ENCODE results near the gene AGAP1.

The AGAP1 gene

DNA sequence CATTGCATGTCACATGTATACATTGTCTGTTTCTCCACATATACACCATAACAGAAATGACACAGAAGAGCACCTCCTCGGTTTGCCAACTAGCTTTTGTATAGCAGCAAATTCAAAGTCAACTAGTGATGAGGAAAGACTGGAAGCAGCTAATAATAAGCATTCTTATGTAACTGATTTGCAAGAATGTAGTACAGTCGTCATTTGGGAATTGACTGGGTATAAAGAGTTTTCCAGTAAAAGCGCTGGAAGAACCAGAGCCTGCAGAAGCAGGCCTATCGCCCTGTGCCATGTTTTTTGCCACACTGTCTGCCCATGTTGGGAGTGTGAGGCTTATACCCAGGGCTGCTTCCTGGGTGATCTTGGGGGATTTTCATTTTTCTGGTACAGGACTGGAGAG, 363.8 kb downstream of the AGAP1 start:
- DNase-seq: no peak

- DNase-seq: no peak
Measured at GRCh38 chr2:235858881-235859280, 365.0 kb downstream of the AGAP1 start.

DNA sequence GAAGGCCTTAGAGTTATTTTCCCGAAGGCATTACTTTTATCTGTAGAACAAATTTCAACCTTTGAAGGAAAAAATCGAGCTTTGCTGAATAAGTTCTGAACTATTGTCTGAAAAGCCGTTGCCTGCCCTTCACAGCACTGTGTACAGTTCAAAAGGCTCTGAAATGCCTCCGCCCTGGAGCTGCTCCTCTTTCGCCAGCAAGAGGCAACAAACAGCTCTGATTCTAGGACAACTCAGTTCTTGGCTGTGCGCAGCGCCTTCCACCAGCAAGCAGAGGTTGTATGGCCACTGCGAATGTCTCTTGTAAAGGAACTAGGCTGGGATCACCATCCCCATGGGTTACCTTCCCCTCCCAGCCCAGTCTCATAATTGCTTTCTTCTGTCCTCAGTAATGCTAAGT, 365.8 kb downstream of the AGAP1 start:
- DNase-seq: peak in 1 of 56 donors; percentile 35

- no peak for DNase-seq
Measured at GRCh38 chr2:235860111-235860510, 366.3 kb downstream of the AGAP1 start.

- no peak for DNase-seq
Measured at GRCh38 chr2:235860871-235861270, 367.0 kb downstream of the AGAP1 start.

DNA sequence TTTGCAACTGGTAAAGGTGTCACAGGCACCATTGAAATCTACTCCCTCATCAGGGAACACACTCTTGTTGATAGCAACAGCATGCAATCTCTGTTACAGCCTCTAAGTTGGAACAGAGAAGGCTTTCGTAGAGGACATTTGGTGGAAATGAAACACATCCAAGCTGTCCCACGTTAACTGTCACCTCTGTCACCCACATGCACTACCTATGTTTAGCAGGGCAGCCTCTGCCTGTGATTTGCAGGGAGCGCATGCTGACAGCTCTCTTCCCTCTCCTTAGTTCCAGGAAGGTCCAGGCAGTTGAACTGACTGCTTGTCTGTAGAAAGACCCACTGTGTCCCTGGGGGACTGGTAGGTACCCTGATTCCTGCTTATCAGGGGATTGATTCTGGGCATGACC, 367.5 kb downstream of the AGAP1 start:
- DNase-seq: no peak

- DNase-seq: no peak
Measured at GRCh38 chr2:235863414-235863813, 369.6 kb downstream of the AGAP1 start.

DNA sequence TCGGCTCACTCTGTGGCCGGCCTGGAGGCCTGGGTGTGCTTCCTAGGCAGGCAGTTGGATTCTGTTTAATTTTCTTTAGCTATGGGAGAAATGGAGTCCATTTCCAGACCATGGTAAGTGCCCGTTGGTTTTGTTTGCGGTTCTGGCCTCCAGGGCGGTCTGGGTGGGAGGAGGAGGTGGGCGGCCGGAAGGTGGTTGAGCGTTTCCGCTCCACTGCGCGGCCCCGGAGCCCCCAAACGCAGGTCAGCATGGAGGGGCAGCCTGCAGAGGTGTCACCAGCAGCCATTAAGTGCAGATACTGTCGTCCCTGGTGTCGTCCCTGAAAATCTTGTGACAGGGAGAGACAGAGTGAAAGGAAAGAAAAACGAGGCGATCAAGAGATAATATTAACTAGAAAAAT, 370.5 kb downstream of the AGAP1 start:
- DNase-seq: no peak

GRCh38 chr2:235864733-235865515, 371.1 kb downstream of the AGAP1 start:
- DNase-seq: peak in 1 of 56 donors; percentile 35

DNA sequence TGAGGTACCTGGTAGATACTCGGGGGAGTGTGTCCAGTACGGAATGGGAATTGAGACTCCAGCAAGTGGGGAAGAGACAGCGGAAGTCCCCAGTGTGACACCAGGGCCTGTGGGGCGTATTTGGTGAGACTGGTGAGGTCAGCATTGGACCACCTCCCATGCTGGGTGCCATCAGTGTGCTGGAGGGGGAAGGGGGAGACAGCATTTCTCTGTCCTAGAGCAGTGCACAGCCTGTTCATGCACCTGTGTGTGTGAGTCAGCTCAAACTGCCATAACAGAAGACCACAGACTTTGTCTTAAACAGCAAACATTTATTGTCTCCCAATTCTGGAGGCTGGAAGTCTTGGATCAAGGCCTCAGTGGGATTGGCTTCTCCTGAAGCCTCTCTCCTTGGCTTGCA, 372.5 kb downstream of the AGAP1 start:
- DNase-seq: peak in 1 of 56 donors; percentile 12

DNA sequence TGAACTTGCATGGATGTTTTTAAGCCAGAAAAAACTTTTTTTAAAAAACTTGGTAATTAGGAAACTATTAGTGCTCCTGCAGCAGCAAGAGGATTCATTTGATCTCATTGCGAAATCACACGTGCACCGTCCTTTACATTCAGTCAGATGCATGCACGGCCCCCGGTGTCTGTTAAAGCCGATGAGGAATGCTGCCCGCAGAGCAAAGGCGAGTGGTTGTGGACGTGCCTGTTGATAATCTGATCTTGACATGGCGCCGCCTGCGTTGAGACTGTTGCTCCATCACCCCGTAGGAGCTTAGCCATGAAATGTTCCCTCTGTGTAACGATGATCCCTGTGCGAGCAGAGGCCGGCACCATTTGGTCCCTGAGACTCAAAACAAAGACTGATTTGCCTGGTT, 374.4 kb downstream of the AGAP1 start:
- no peak for DNase-seq

GRCh38 chr2:235868645-235869044, 374.8 kb downstream of the AGAP1 start:
- no peak for DNase-seq

- no peak for DNase-seq
Measured at GRCh38 chr2:235870515-235870914, 376.7 kb downstream of the AGAP1 start.

DNA sequence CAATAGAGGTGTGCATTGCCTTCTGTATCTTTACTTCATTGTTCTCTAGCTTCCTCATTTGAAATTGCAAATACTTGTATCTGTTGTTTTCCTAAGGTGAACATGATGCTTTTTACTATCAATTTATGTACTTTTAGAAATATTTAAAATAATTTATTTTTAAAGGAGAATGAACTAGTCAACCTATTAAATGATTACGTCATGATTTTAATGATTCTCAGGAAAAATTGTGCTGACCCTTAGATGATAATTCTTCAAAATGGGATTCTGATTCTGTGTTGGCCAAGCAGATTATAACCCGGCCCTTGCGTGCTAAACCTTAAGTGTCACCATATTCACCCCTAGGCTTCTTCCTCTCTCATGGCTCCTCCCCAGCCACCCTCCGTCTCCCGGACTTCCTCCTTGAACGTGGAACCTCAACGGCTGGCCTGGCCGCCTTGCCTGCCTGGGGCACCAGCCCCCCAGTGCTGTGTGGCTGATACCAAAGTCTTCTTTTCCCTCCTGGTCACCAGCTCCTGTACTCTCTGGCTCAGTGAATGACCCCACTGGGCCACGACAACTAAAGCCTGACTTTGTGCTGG, 382.3 kb downstream of the AGAP1 start:
- DNase-seq: no peak

DNA sequence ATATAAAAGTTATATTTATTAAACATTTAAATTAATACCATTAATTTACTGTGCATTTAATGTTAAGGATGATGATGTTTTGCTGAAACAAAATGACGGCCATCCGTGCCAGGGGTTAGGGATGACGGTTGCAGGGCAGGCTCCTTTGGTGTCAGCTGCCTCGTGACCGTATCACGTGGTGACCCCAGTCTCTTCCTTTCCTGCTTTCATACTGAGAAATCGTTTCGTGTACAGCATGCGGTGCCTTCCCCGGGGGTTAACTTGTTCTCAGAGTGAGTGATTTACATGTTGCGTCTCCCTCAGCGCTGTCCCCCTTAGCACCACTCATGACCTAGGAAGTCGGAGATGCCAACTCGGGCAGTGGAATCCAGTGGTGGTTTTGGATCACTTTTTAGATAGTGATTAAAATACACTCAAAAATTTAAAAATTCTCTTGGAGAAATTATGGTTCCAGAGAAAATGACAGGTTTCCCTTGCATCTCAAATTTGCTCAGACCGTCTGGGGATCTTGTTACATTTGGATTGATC, 383.5 kb downstream of the AGAP1 start:
- DNase-seq: no peak

- no peak for DNase-seq
Measured at GRCh38 chr2:235879116-235879515, 385.3 kb downstream of the AGAP1 start.

DNA sequence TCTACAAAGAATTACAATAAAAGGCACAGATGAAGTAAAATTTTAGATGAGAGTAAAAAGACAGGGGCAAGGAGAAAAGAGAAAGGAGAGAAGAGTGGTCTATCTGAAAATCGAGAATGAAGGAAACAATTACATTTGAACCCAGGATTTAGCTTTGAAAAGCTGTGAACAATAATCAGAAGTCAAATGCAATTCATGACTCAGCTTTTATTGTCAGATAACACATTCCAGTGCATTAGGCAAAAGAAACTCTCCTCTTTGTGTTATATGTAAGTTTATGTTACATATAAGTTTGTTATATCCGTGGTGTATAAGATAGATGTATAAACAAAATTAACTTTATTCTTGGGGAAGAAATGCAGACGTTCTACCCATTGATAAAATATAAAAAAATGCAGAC, 389.8 kb downstream of the AGAP1 start:
- no peak for DNase-seq

- no peak for DNase-seq
Measured at GRCh38 chr2:235889302-235889630, 395.4 kb downstream of the AGAP1 start.

GRCh38 chr2:235893129-235893698, 399.4 kb downstream of the AGAP1 start:
- no peak for DNase-seq

DNA sequence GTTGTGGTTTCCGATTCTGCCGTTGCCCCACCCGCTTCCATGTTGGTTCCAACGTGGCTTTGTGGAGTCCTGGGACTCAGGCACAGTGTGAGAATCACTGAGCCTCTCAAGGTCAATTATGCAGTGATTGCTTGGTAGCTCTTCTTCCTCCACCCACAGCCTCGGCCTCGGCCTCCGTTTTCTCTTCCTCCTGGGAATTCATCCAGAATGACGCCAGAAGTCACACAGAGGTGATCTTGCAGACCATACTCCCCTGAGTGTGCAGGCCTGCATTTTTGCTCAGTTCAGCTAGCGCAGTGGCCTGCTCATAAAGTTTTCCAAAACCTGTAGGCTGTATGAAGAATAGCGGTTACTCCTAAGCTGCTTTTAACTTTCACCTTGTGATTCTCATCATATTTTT, 401.0 kb downstream of the AGAP1 start:
- DNase-seq: no peak

GRCh38 chr2:235896061-235896460, 402.2 kb downstream of the AGAP1 start:
- DNase-seq: no peak

- DNase-seq: no peak
Measured at GRCh38 chr2:235897992-235898391, 404.1 kb downstream of the AGAP1 start.

- no peak for DNase-seq
Measured at GRCh38 chr2:235898766-235899165, 404.9 kb downstream of the AGAP1 start.

Data from nucleus accumbens (tissue), 56 donors.